Fibroblast of lung (primary cell): ENCODE results near the gene TAF13. TPM values are rescaled to one million over a fixed set of nuclear protein-coding genes. Genes with fewer than 3 reads are reported as not detected.
"Not testable (repeated sequence)": the region's sequence is repeated elsewhere in the genome, so short reads cannot be mapped to it uniquely, and the experiment has no call there.

Experiments
- DNase-seq, 2 donors: peaks; one replicate each; pipeline versions ENCODE4 v3.0.0 to v3.0.0-alpha.2; 2010; ENCODE audit warnings: low read depth in 2 of 2
- H2AFZ ChIP-seq: 2 replicates; pipeline ENCODE4 v1.5.1; 2012; ENCODE audit warnings: low read length, control low read depth, inconsistent platforms
- H3K27ac ChIP-seq: 2 replicates; pipeline ENCODE4 v1.5.1; 2011; ENCODE audit warnings: low read length, control low read depth; ENCODE audit not compliant: insufficient read depth
- H3K27me3 ChIP-seq: 2 replicates; pipeline ENCODE4 v1.5.1; 2011; ENCODE audit warnings: mild to moderate bottlenecking, low read length; ENCODE audit not compliant: control insufficient read depth, insufficient read depth
- H3K36me3 ChIP-seq: 2 replicates; pipeline ENCODE4 v1.5.1; 2011; ENCODE audit warnings: low read length; ENCODE audit not compliant: control insufficient read depth, insufficient read depth
- H3K4me1 ChIP-seq: 2 replicates; pipeline ENCODE4 v1.5.1; 2011; ENCODE audit warnings: low read length; ENCODE audit not compliant: control insufficient read depth, insufficient read depth; ENCODE audit errors: extremely low read depth
- H3K4me2 ChIP-seq: 2 replicates; pipeline ENCODE4 v1.5.1; 2011; ENCODE audit warnings: low read length, control low read depth; ENCODE audit not compliant: insufficient read depth; ENCODE audit errors: extremely low read depth
- H3K4me3 ChIP-seq, 4 experiments: fragments of 200-600 bp in 1 of 4; sonication (generic) in 1 of 4; replicated peaks in 1 of 4; 2 replicates each; pipeline ENCODE4 v1.5.1; 2011 to 2016; ENCODE audit warnings: low read length in 4 of 4, low read depth in 3 of 4, mild to moderate bottlenecking in 3 of 4, control low read depth in 2 of 4, inconsistent platforms in 1 of 4, mixed read lengths in 1 of 4; ENCODE audit not compliant: insufficient read depth in 1 of 4; ENCODE audit errors: control extremely low read depth in 1 of 4
- H3K79me2 ChIP-seq: 2 replicates; pipeline ENCODE4 v1.5.1; 2012; ENCODE audit warnings: mild to moderate bottlenecking, low read length, inconsistent platforms; ENCODE audit not compliant: control insufficient read depth, insufficient read depth
- H3K9ac ChIP-seq: 2 replicates; pipeline ENCODE4 v1.5.1; 2011; ENCODE audit warnings: mild to moderate bottlenecking, low read length, control low read depth; ENCODE audit not compliant: insufficient read depth
- H3K9me3 ChIP-seq: 2 replicates; pipeline ENCODE4 v1.5.1; 2012; ENCODE audit warnings: low read depth, low read length; ENCODE audit not compliant: control insufficient read depth, insufficient read depth
- H4K20me1 ChIP-seq: 2 replicates; pipeline ENCODE4 v1.5.1; 2011; ENCODE audit warnings: low read length; ENCODE audit not compliant: control insufficient read depth, insufficient read depth; ENCODE audit errors: extremely low read depth
- EZH2 ChIP-seq: IDR thresholded peaks from 2 replicates; pipeline ENCODE4 v1.5.1; 2012; ENCODE audit warnings: low read length, control low read depth, mild to moderate bottlenecking; ENCODE audit errors: missing control alignments
- polyA plus RNA-seq, 2 donors: library from polyadenylated mRNA; depleted of rRNA in 1 of 2; stranded (reverse) in 1 of 2; unstranded in 1 of 2; fragments of >200 nt; gene quantifications; 2 replicates each; pipeline ENCODE4 v1.2.1, GENCODE V29; 2011 to 2012; ENCODE audit warnings: missing spikeins in 1 of 2
- total RNA-seq: library from RNA; depleted of rRNA; stranded (reverse); fragments of >200 nt; gene quantifications from 2 replicates; pipeline ENCODE4 v1.2.1, GENCODE V29; 2014
- TF ChIP-seq, protein P1 (sequence below), 2 donors: IDR thresholded peaks in 1 of 2; conservative IDR thresholded peaks in 1 of 2; 1 replicate in 1 of 2; 2 replicates in 1 of 2; pipeline ENCODE4 v1.5.1; 2011 to 2012; ENCODE audit warnings: low read length in 2 of 2, control low read depth in 1 of 2, inconsistent platforms in 1 of 2, low read depth in 1 of 2, mild to moderate bottlenecking in 1 of 2

Gene TAF13
- total and polyA plus RNA-seq, 2 donors (not counting 1 experiment from before 2014, with no cell fraction given): 66.6 to 85.7 TPM

GRCh38 chr1:109020693-109021257, 55.0 kb downstream of the TAF13 start:
- no peaks in the 10 kb centered on the region for H3K9me3 ChIP-seq
- no peaks in the 10 kb centered on the region for H3K36me3 ChIP-seq
- no peak for DNase-seq
- H3K27ac ChIP-seq: no peak overlapping the region
- H2AFZ ChIP-seq: no peak overlapping the region
- no peak overlapping the region for H3K9ac ChIP-seq
- no peaks in the 10 kb centered on the region for H3K4me1 ChIP-seq
- no peak for TF ChIP-seq EZH2
- TF ChIP-seq, protein P1, sequence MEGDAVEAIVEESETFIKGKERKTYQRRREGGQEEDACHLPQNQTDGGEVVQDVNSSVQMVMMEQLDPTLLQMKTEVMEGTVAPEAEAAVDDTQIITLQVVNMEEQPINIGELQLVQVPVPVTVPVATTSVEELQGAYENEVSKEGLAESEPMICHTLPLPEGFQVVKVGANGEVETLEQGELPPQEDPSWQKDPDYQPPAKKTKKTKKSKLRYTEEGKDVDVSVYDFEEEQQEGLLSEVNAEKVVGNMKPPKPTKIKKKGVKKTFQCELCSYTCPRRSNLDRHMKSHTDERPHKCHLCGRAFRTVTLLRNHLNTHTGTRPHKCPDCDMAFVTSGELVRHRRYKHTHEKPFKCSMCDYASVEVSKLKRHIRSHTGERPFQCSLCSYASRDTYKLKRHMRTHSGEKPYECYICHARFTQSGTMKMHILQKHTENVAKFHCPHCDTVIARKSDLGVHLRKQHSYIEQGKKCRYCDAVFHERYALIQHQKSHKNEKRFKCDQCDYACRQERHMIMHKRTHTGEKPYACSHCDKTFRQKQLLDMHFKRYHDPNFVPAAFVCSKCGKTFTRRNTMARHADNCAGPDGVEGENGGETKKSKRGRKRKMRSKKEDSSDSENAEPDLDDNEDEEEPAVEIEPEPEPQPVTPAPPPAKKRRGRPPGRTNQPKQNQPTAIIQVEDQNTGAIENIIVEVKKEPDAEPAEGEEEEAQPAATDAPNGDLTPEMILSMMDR (conservative IDR thresholded peaks at IDR 0.05 in 1 of 2, IDR thresholded peaks at IDR 0.05 in 1 of 2; ENCODE audit: low read depth in 1 of 2, low read length in 2 of 2): no peak
- H3K4me2 ChIP-seq: no peak overlapping the region
- no peaks in the 10 kb centered on the region for H4K20me1 ChIP-seq
- no peaks in the 10 kb centered on the region for H3K27me3 ChIP-seq
- peaks cover 9% of the 10 kb centered on the region for H3K79me2 ChIP-seq
- no peak overlapping the region for H3K4me3 ChIP-seq

DNA sequence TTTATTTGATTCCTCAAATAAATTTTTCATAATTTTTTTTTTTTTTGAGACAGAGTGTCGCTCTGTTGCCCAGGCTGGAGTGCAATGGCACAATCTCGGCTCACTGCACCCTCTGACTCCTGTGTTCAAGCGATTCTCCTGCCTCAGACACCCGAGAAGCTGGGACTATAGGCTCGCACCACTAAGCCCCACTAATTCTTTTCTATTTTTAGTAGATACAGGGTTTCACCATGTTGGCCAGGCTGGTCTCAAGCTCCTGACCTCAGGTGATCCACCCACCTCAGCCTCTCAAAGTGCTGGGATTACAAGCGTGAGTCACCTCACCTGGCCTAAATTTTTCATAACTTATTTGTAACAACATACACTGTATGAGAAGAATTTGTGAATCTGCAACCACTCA, 58.1 kb downstream of the TAF13 start:
- H3K4me3 ChIP-seq, H3K4me1 ChIP-seq, H3K27ac ChIP-seq, H3K79me2 ChIP-seq, H4K20me1 ChIP-seq, H3K9me3 ChIP-seq, H3K27me3 ChIP-seq, H3K4me2 ChIP-seq, H2AFZ ChIP-seq, DNase-seq, H3K36me3 ChIP-seq, H3K9ac ChIP-seq: not testable (repeated sequence)

DNA sequence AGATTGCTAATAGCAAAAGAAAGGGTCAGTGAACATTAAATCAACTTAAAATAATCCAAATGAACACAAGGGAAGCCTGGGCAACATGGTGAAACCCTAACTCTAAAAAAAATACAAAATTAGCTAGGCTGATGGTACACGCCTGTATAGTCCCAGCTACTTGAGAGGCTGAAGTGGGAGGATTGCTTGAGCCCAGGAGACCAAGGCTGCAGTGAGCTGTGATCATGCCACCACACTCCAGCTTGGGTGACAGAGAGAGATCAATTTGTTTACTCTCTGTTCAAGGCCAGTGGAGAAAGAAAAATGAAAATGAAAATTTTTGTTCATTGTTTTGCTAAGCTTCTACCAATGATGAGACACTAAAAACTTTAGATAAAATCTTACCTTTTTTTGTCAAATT, 58.7 kb downstream of the TAF13 start:
- Histone ChIP-seq H3K27me3 (no peaks in the 10 kb centered on the region), H3K36me3 (no peaks in the 10 kb centered on the region), H3K4me1 (no peaks in the 10 kb centered on the region), H4K20me1 (no peaks in the 10 kb centered on the region), H2AFZ (no peak overlapping the region), H3K4me2 (no peak overlapping the region), H3K4me3 (no peak overlapping the region), H3K27ac (no peak overlapping the region), H3K79me2 (no peaks in the 10 kb centered on the region), H3K9ac (no peak overlapping the region), H3K9me3 (no peaks in the 10 kb centered on the region)
- TF ChIP-seq, protein P1 (conservative IDR thresholded peaks at IDR 0.05 in 1 of 2, IDR thresholded peaks at IDR 0.05 in 1 of 2; ENCODE audit: low read depth in 1 of 2, low read length in 2 of 2): no peak
- no peak for TF ChIP-seq EZH2
- DNase-seq: no peak

Other genes with a start within 250 kb of the TAF13 start
- 0.17 and 0.26 TPM in 2 replicates for gene AKNAD1, start 218.9 kb downstream of the TAF13 start, total RNA-seq
- gene AKNAD1, start 218.9 kb downstream of the TAF13 start, polyA plus RNA-seq: 0.71 and 1.2 TPM in 2 replicates
- gene GPSM2, start 199.0 kb downstream of the TAF13 start, total RNA-seq: 28.0 and 36.2 TPM in 2 replicates
- 32.6 and 61.1 TPM in 2 replicates for gene GPSM2, start 199.0 kb downstream of the TAF13 start, polyA plus RNA-seq
- 30.6 and 31.0 TPM in 2 replicates for gene CLCC1, start 112.5 kb downstream of the TAF13 start, total RNA-seq
- 30.2 and 33.1 TPM in 2 replicates for gene CLCC1, start 112.5 kb downstream of the TAF13 start, polyA plus RNA-seq
- 16.9 and 19.7 TPM in 2 replicates for gene WDR47, start 33.9 kb downstream of the TAF13 start, total RNA-seq
- gene WDR47, start 33.9 kb downstream of the TAF13 start, polyA plus RNA-seq: 17.3 and 22.6 TPM in 2 replicates
- 39.5 and 52.2 TPM in 2 replicates for gene TMEM167B, start 14.8 kb upstream of the TAF13 start, total RNA-seq
- gene TMEM167B, start 14.8 kb upstream of the TAF13 start, polyA plus RNA-seq: 21.8 and 35.3 TPM in 2 replicates
- 0.17 and 0.26 TPM in 2 replicates for gene ELAPOR1, start 38.1 kb upstream of the TAF13 start, total RNA-seq
- gene ELAPOR1, start 38.1 kb upstream of the TAF13 start, polyA plus RNA-seq: 0.30 and 0.76 TPM in 2 replicates
- gene SARS1, start 137.9 kb upstream of the TAF13 start, total RNA-seq: 429 and 437 TPM in 2 replicates
- 229 and 237 TPM in 2 replicates for gene SARS1, start 137.9 kb upstream of the TAF13 start, polyA plus RNA-seq
- gene CELSR2, start 173.5 kb upstream of the TAF13 start, total RNA-seq: 3.1 and 3.5 TPM in 2 replicates
- 0.67 and 1.2 TPM in 2 replicates for gene CELSR2, start 173.5 kb upstream of the TAF13 start, polyA plus RNA-seq
- gene PSRC1, start 207.1 kb upstream of the TAF13 start, total RNA-seq: 4.1 and 8.3 TPM in 2 replicates
- 9.9 and 18.5 TPM in 2 replicates for gene PSRC1, start 207.1 kb upstream of the TAF13 start, polyA plus RNA-seq
- gene MYBPHL, start 231.0 kb upstream of the TAF13 start, total RNA-seq: not detected in 2 replicates
- gene MYBPHL, start 231.0 kb upstream of the TAF13 start, polyA plus RNA-seq: not detected in 2 replicates